Forelimb muscle (tissue), 1 donor: ENCODE data around the gene CD101. TPM values are rescaled to one million over a fixed set of nuclear protein-coding genes. Genes with fewer than 3 reads are reported as not detected.

ENCODE experiments used
- polyA plus RNA-seq: library from polyadenylated mRNA; unstranded; fragments of 120-200 nt; gene quantifications from one replicate; pipeline ENCODE4 v1.2.1, GENCODE V29; 2013; ENCODE audit not compliant: insufficient read length

The CD101 gene
- polyA plus RNA-seq, 1 donor = 4.3 TPM

Other genes with a start within 250 kb of the CD101 start
- 0.29 TPM for gene CD2, start 247.3 kb upstream of the CD101 start, polyA plus RNA-seq
- 99.9 TPM for gene PTGFRN, start 91.8 kb upstream of the CD101 start, polyA plus RNA-seq
- 13.2 TPM for gene TTF2, start 58.6 kb downstream of the CD101 start, polyA plus RNA-seq
- gene TRIM45, start 120.0 kb downstream of the CD101 start, polyA plus RNA-seq = 24.6 TPM
- 0.13 TPM for gene VTCN1, start 209.2 kb downstream of the CD101 start, polyA plus RNA-seq